ENCODE results near the gene IL4I1.
A peak's percentile ranks its signal among the peaks of the same experiment; 100 is the strongest.
"Not testable (repeated sequence)": the region's sequence is repeated elsewhere in the genome, so short reads cannot be mapped to it uniquely, and the experiment has no call there.

Gene IL4I1

GRCh38 chr19:49896863-49897621, at the start of gene IL4I1:
TSS of gene IL4I1 (minus strand) at chr19:49896887. CDS start at chr19:49896160, 727 bp downstream.
- no peak for DNase-seq (ENCODE audit: low read depth, low spot score)

- no peak for DNase-seq (ENCODE audit: low read depth, low spot score)
Measured at GRCh38 chr19:49946415-49946814, 49.7 kb upstream of the IL4I1 start.

GRCh38 chr19:49944567-49944966, 47.9 kb upstream of the IL4I1 start:
- not testable (repeated sequence) for DNase-seq (ENCODE audit: low read depth, low spot score)

GRCh38 chr19:49940482-49940791, 43.8 kb upstream of the IL4I1 start:
- no peak for DNase-seq (ENCODE audit: low read depth, low spot score)

- no peak for DNase-seq (ENCODE audit: low read depth, low spot score)
Measured at GRCh38 chr19:49939721-49940481, 43.2 kb upstream of the IL4I1 start.

GRCh38 chr19:49938662-49939061, 42.0 kb upstream of the IL4I1 start:
- DNase-seq (ENCODE audit: low read depth, low spot score), result no peak

- no peak for DNase-seq (ENCODE audit: low read depth, low spot score)
Measured at GRCh38 chr19:49937750-49938381, 41.2 kb upstream of the IL4I1 start.

- no peak for DNase-seq (ENCODE audit: low read depth, low spot score)
Measured at GRCh38 chr19:49936549-49936948, 39.9 kb upstream of the IL4I1 start.

- DNase-seq (ENCODE audit: low read depth, low spot score), result no peak
Measured at GRCh38 chr19:49933643-49934042, 37.0 kb upstream of the IL4I1 start.

- DNase-seq (ENCODE audit: low read depth, low spot score), result no peak
Measured at GRCh38 chr19:49932731-49933131, 36.0 kb upstream of the IL4I1 start.

GRCh38 chr19:49932041-49932451, 35.4 kb upstream of the IL4I1 start:
- DNase-seq (ENCODE audit: low read depth, low spot score), result no peak

- DNase-seq (ENCODE audit: low read depth, low spot score), result no peak
Measured at GRCh38 chr19:49931293-49932040, 34.8 kb upstream of the IL4I1 start.

- no peak for DNase-seq (ENCODE audit: low read depth, low spot score)
Measured at GRCh38 chr19:49930483-49931011, 33.9 kb upstream of the IL4I1 start.

GRCh38 chr19:49929611-49930482, 33.2 kb upstream of the IL4I1 start:
- peak; percentile 89 for DNase-seq (ENCODE audit: low read depth, low spot score)

- DNase-seq (ENCODE audit: low read depth, low spot score), result no peak
Measured at GRCh38 chr19:49929121-49929610, 32.5 kb upstream of the IL4I1 start, which contains the start of the genes ATF5 and NUP62. TSS of gene ATF5 (plus strand) at chr19:49929205. CDS start at chr19:49930851, 1,646 bp downstream. TSS of gene NUP62 (minus strand) at chr19:49929504. CDS start at chr19:49909807, 19,697 bp downstream.

GRCh38 chr19:49927526-49928264, 31.0 kb upstream of the IL4I1 start:
- no peak for DNase-seq (ENCODE audit: low read depth, low spot score)

- no peak for DNase-seq (ENCODE audit: low read depth, low spot score)
Measured at GRCh38 chr19:49926515-49926914, 29.8 kb upstream of the IL4I1 start.

GRCh38 chr19:49925486-49925885, 28.8 kb upstream of the IL4I1 start:
- DNase-seq (ENCODE audit: low read depth, low spot score), result no peak

- DNase-seq (ENCODE audit: low read depth, low spot score), result not testable (repeated sequence)
Measured at GRCh38 chr19:49924881-49925210, 28.2 kb upstream of the IL4I1 start.
